GM21526 (cell line): ENCODE data around the gene IFI27.
"Not testable (repeated sequence)": the region's sequence is repeated elsewhere in the genome, so short reads cannot be mapped to it uniquely, and the experiment has no call there.

Experiments
- ATAC-seq: cut with Tn5 transposase; IDR thresholded peaks from one replicate; pipeline ENCODE4 v1.9.1; 2021; ENCODE audit warnings: moderate library complexity; ENCODE audit not compliant: unreplicated experiment, low FRiP score

IFI27 gene

DNA sequence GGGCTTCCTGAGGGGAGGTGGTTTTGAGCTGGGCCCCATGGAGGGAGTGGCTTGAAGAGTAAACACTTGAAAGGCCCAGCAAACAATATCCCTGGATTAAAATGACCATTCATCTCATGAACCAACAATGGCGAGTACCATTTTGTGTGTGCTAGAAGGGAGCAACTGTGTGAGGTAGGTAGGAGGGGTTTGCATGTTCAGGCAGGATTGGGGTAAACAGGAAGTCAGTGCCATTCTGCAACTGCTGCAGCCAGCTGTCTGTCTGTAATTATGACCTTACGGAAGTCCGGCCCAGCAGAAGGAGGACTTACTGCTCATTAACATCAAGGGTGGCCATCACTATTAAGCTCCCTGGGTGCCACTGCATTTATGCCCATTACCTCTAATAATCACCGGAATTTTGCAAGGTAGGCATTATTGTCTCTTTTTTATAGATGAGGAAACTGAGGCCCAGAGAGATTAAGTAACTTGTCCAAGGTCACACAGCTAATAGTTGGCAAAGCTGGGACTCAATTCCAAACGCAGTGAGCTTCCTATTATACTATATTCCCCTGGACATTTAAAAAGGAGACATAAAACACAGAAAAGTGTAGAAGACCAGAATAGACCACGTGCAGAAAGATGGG is 35.5 kb downstream of the IFI27 start:
- no peak for ATAC-seq

DNA sequence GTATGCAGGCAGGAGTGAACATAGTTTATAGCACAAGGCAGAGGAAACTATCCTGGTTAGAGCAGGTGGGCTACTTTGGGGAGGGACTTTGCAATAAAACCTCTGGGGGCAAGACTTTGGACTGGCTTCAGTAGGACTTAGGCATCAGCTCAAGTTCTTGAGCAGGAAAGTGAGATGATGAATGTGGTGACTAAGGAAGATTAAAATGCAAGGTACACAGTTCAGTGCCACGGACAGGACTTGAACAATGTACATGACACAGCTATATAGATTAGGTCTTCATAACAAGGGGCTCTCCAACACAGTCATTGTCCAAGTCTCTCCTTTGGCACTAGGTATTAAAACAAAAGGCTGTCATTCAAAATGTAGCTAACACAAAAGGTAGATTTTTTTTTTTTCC is 42.1 kb downstream of the IFI27 start:
- no peak for ATAC-seq

DNA sequence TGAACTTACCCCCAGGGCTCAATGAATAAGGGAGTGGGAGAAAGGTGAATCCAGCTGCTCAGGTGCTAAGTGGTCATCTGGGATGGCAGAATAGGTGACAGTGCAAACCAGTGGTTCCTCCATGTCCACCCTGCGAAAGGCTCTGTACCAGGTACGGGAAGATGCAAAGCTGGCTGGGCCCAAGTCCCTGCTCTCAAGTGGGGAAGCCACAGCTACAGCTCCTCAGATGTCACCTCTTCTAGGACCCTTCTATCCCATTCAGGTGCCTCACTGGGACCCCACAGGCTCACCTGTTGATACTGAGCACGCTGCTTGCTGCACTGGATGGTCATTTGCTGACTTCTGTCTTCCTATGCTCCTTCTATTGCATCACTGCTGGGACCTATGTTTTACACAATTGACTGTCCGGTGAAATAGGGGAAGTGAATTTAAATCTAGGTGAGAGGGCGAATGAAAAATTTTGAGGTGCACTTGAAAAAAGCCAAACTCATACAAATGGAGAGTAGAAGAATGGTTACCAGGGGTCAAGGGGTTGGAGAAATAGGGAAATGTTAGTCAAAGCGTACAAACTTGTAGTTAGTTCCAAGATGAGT is 43.3 kb downstream of the IFI27 start:
- ATAC-seq: no peak

DNA sequence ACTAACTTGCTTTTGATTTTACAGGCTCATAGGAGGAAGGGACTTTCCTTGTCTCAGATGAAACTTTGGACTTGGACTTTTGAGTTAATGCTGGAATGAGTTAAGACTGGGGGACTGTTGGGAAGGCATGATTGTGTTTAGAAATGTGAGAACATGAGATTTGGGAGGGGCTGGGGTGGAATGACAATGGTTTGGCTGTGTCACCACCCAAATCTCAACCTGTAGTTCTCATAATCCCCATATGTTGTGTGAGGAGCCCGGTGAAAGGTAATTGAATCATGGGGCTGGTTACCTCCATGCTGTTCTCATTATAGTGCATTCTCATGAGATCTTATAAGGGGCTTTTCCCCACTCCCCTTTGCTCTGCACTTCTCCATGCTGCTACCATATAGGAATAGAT is 45.6 kb downstream of the IFI27 start:
- not testable (repeated sequence) for ATAC-seq

DNA sequence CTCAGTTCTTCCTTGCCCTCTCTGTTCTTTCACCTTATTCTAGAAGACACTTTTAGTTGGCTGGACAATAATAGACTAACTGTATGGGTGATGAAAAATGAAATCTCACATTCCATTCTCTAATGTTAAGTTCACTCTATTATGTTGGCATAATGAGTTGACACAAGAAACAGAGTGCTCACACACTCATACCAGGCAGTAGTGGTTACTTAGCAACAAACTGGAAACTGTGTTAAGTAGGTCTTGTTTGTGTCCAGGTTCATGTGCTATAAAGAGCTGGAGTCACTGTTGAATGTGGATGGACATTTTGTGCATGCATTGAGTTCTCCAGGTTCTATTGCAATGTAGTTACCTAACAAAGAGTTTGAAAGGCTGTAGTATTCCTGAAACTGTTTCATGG is 46.7 kb downstream of the IFI27 start:
- no peak for ATAC-seq

DNA sequence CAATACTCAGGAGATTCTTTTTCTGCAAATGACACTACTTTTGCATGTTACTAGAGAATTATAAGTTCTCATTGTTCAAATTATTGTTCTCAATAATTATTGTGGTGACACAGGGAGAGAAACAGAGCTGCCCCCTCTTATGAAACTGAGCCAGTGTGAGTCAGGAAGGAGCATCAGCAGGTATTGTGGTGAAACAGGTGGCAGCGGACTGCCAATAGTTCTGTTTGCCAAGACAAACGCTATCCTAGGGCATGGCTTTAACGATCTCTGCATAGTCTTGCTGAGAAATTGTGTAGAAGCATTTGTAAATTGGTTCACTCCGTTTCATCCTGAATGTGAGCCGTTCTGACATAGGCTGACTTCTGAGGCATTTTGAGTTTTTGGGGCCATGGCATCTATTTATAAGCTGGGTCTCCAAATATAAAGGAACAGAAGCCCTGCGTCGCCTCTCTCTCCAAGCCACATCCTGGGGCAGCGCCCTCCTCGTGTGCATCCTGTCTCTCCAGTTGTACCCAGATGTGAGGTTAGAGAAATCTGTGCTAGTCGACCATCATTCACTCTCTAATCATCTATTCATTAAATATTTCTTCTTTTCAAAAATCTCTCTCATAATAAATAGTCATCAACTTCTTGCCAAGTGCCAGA is 47.8 kb downstream of the IFI27 start:
- no peak for ATAC-seq

DNA sequence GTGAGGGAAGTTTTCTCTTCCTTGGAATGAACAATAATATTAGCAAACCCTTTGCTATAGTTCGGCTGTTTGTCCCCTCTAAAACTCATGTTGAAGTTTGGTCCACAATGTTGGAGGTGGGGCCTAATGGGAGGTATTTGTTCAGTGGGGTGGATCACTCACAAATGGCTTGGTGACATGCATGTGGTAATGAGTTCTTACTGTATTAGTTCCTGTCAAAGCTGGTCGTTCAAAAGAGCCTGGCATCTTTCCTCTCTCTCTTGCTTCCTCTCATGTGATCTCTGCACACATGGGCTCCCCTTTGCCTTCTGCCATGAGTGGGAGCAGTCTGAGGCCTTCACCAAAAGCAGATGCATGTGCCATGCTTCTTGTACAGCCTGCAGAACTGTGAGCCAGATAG is 50.5 kb downstream of the IFI27 start:
- ATAC-seq: no peak

DNA sequence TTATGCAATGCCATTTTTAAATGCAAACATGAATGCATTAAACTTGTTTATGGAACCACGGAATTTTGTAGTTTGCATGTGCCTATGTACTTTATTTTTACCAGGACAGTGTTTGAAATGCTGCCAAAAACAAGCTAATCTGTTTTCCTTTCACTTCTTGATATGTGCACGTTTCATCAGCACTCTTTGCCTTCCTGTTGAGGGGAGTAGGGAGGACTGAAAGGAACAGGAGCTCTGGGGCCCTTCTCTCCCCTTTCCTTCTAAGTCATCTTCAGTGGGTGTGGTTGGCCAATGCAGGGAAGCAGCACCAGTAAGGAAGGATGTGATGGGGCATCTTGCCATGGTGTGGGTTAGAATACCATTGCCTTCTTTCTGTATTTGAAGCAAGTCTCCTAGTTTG is 51.4 kb downstream of the IFI27 start:
- no peak for ATAC-seq

DNA sequence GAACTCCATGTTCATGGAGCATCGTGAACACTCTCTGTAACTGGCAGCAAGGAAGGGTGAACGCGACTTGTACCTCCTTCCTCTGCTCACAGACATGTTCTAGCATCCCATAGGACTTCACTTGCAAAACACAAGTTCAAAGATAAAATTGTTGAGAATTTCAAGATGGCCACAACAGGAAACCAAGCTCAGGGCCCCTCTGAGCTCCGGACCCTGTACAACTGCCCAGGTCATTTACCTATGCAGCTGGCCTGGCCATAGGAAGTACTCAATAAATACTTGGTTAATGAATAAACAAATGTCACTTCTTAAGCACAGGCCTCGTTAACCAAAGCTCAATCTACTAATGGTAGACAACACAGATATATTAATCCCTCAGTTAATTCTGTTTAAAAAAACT is 51.9 kb downstream of the IFI27 start:
- ATAC-seq: no peak

DNA sequence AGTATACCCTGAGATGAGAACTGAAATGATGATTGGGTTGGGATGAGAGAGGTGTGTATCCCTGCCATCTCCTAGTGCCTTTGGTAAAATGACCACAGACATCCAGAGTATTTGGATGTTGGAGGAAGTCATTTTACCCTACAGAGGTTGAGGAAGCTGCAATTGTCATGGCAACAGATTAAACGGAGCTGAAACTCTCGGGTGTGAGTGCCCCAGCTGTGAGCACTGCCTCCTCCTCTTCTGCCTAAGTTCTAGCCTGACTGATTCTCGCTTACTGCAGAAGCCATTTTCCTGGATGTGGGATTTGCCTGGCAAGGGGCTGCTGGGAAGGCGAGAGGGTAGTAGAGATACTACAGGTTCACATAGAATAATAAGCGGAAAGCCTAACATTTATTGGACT is 53.3 kb downstream of the IFI27 start:
- no peak for ATAC-seq

DNA sequence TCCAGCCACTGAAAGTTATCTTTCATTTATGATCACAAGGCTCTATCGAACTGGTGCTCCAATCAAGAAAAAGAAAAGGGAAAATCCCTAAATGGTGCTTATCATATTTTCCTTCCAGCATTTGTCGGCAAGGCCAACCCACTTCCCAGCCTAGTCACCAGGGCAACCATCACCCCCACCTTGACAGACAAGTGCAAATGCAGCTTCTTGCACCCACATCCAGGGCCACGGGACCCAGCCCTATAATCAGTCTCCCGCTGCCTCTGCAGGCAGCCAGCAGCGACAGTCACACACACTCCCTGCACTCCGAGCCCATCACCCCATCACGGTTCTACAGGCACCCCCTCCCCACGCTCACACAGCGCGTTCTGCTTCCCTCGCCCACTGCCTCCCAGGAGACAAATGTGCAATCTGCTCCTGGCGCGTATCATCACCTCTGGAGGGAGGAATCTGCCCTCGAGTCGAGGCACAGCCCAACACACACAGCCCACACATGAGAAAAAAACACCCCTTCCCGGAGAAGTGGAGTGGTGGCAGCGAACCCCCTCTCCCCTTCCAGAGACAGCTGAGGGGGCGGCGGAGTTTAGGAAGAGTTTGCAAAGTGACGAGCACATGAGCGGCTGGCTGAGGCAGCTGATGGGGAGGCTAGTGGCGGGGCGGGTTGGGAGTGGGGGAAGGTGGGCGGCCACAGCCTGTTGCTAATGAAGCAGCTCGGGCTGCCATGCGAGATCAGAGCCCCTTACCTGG is 54.3 kb downstream of the IFI27 start:
- ATAC-seq: no peak

DNA sequence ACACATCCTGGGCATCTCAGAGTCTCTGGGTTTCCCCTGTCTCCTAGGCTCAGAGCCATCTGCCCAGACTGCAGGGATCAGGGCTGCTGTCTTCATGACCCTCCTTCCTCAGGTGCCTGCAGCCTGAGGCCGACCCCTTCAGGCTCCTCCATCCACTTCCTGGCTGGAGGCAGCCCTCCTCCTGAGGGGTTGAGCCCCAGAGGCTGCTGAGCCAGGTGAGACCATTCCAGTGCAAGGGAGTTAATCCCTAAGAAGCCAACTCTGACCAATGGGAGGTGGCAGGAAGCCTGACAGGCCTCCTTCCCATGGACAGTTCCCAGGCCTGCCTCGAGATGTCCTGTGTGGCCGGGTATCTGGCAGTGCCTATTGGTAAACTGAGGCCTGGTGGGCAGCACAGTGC is 55.2 kb downstream of the IFI27 start:
- no peak for ATAC-seq
